Activated naive CD4-positive, alpha-beta T cell treated with anti-CD3 and anti-CD28 coated beads, Interleukin-2, amount 50 U/mL, for 16 hours (primary cell): ENCODE measurements around the gene CSRNP2.
"Not testable (repeated sequence)": the region's sequence is repeated elsewhere in the genome, so short reads cannot be mapped to it uniquely, and the experiment has no call there.

Source experiments
- DNase-seq: peaks from one replicate; pipeline ENCODE4 v3.0.0-alpha.2; 2020

The CSRNP2 gene

GRCh38 chr12:51025836-51026638, 57.4 kb downstream of the CSRNP2 start, which contains the start of gene SLC11A2:
Gene SLC11A2, minus strand, starts transcription at chr12:51026384. Its CDS starts 15,656 bp downstream, at chr12:51010728.
- DNase-seq, result peak; percentile 93

- no peak for DNase-seq
Observed at GRCh38 chr12:51025338-51025835, 58.0 kb downstream of the CSRNP2 start.

DNA sequence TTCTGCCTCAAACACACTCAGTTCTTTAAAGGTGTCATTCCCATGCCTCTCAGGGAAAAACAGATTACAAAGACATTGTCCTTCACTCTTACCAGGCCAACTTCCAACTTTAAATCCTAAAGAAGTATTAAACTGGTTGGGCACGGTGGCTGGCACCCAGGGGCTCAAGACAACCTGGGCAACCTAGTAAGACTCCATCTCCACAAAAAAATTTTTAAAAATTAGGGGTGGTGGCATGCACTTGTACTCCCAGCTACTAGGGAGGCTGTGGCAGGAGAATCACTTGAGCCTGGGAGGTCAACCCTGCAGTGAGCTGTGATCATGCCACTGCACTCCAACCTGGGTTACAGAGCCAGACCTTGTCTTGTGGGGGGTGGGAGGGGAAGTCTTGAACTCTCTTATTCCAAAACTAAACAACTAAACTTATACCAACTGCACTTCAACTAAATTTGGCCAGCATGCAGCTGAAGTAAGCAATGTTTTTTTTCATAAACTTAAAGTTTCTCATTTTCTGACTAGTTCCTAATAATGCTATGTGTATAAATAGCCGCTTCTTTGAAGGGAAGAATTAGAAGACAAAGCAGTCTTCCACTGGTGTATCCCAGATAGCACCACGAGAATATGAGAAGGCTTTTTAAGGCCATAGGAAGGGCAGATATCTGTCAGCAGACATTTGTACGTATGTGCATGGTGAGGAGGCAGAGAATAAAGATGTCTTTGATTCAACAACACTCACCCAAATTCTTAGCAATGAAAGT, 59.6 kb downstream of the CSRNP2 start:
- no peak for DNase-seq

- no peak for DNase-seq
Observed at GRCh38 chr12:51021694-51022093, 61.7 kb downstream of the CSRNP2 start.

- DNase-seq, result no peak
Observed at GRCh38 chr12:51020448-51021182, 62.8 kb downstream of the CSRNP2 start.

DNA sequence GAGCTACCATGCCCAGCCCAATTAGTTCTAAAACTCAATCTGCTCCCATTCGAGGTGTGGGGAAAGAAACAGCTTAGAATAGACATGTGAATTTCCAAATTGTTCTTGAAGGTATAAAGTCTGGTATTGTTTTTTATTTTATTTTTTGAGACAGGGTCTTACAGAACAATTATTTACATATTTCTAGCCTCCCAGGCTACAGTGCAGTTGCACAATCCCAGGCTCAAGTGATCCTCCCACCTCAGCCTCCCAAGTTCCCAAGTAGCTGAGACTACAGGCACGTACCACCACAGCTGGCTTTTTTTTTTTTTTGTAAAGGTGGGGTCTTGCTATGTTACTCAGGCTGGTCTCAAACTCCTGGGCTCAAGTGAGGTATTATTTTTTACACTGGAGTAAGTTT, 63.5 kb downstream of the CSRNP2 start:
- no peak for DNase-seq

GRCh38 chr12:51018956-51019355, 64.4 kb downstream of the CSRNP2 start:
- DNase-seq, result no peak

GRCh38 chr12:51017452-51017851, 65.9 kb downstream of the CSRNP2 start:
- DNase-seq, result no peak

- DNase-seq, result not testable (repeated sequence)
Observed at GRCh38 chr12:51014467-51014866, 68.9 kb downstream of the CSRNP2 start.

- DNase-seq, result no peak
Observed at GRCh38 chr12:51013441-51013840, 70.0 kb downstream of the CSRNP2 start.

DNA sequence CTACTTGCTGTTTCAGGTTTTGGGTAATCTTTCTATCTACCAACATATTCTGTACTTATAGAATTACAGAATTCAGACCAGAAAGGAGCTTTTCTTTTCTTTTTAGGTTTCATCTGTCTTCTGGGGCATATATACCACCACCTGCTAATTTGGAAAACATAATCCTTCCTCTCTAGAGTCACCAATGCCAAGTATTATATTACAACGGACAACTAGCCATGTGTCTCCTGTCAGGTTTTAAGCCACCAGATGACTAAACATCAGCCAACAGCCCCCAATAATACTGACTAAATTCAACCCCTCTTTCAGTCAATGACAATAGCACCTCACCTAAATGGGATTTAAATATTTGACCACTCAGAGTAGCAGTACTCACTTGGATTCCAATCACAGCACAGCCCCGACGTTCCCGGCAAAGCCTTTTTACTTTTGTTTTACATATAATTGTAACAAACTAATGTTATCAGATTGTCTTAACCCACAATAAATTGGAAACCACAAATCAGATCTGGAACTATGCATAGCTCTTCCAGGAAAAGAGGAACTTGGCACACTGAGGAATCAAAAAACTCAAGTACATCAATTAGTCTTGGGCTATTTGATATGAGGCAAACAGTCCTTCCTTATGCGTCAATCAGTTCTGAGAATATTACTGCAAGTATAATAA, 70.7 kb downstream of the CSRNP2 start:
- DNase-seq, result no peak

DNA sequence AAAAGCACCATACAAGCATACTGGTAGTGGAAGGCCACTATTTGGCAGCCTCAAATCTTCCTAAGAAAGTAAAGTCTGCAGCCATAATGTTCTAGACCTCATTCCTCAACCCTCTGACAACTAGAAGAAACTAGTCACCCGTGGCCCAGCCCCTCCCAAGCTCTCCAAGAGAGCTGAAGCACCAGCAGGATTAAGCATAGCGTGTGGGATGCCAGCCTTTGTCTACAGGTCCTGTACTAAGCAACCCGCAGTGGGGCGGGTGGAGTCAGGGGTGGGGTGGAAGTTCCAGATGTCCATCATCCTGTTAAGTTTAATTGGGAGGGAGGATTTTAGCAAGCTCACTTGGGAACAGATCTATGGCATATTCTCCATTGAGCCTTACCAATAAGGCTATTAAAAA, 71.4 kb downstream of the CSRNP2 start:
- DNase-seq, result no peak
